Measurements from ENCODE around the gene PYDC2.

PYDC2 gene

GRCh38 chr3:191461113-191461595 is at the start of gene PYDC2:
TSS of gene PYDC2 (plus strand) at chr3:191461163. CDS start at chr3:191461163, 0 bp downstream.
- no peak for DNase-seq

GRCh38 chr3:191412759-191413158 is 48.2 kb upstream of the PYDC2 start:
- DNase-seq, result peak; percentile 70

GRCh38 chr3:191414286-191414685 is 46.7 kb upstream of the PYDC2 start:
- DNase-seq, result no peak

GRCh38 chr3:191414732-191415131 is 46.2 kb upstream of the PYDC2 start:
- DNase-seq, result no peak

- no peak for DNase-seq
Measured at GRCh38 chr3:191415566-191415965, 45.4 kb upstream of the PYDC2 start.

GRCh38 chr3:191417457-191417729 is 43.6 kb upstream of the PYDC2 start:
- DNase-seq, result no peak

- DNase-seq, result no peak
Measured at GRCh38 chr3:191420771-191421170, 40.2 kb upstream of the PYDC2 start.

- DNase-seq, result peak; percentile 11
Measured at GRCh38 chr3:191424881-191425280, 36.1 kb upstream of the PYDC2 start.

GRCh38 chr3:191425322-191425734 is 35.6 kb upstream of the PYDC2 start:
- DNase-seq, result no peak

GRCh38 chr3:191426311-191426710 is 34.7 kb upstream of the PYDC2 start:
- no peak for DNase-seq

GRCh38 chr3:191428177-191428576 is 32.8 kb upstream of the PYDC2 start:
- no peak for DNase-seq

- no peak for DNase-seq
Measured at GRCh38 chr3:191430103-191430502, 30.9 kb upstream of the PYDC2 start.

GRCh38 chr3:191431160-191431822 is 29.7 kb upstream of the PYDC2 start:
- no peak for DNase-seq

- no peak for DNase-seq
Measured at GRCh38 chr3:191432162-191432561, 28.8 kb upstream of the PYDC2 start.

- DNase-seq, result no peak
Measured at GRCh38 chr3:191434024-191434423, 26.9 kb upstream of the PYDC2 start.

GRCh38 chr3:191435981-191436380 is 25.0 kb upstream of the PYDC2 start:
- DNase-seq, result no peak

- no peak for DNase-seq
Measured at GRCh38 chr3:191438150-191438814, 22.7 kb upstream of the PYDC2 start.

GRCh38 chr3:191440532-191440931 is 20.4 kb upstream of the PYDC2 start:
- no peak for DNase-seq

- DNase-seq, result no peak
Measured at GRCh38 chr3:191441687-191442086, 19.3 kb upstream of the PYDC2 start.

GRCh38 chr3:191444569-191444968 is 16.4 kb upstream of the PYDC2 start:
- DNase-seq, result no peak

GRCh38 chr3:191449256-191449655 is 11.7 kb upstream of the PYDC2 start:
- no peak for DNase-seq

- no peak for DNase-seq
Measured at GRCh38 chr3:191455257-191455952, 5.6 kb upstream of the PYDC2 start.

GRCh38 chr3:191460360-191460759 is 603 bp upstream of the PYDC2 start:
- DNase-seq, result no peak

- DNase-seq, result no peak
Measured at GRCh38 chr3:191470080-191470479, 9.1 kb downstream of the PYDC2 start.

Measured in NCI-H2171 treated with DMSO at 0.1 percent for 48 hours (cell line).